ENCODE measurements around the gene COG7.
"Not testable (repeated sequence)": the region's sequence is repeated elsewhere in the genome, so short reads cannot be mapped to it uniquely, and the experiment has no call there.

The COG7 gene

GRCh38 chr16:23452572-23453337 lies at the start of gene COG7:
Gene COG7, minus strand, starts transcription at chr16:23453189. Its CDS starts 195 bp downstream, at chr16:23452994.
- FAIRE-seq (no peak), DNase-seq (ENCODE audit: low spot score) (peak; percentile 69)

GRCh38 chr16:23502466-23502865 lies 49.5 kb upstream of the COG7 start:
- no peak for FAIRE-seq
- no peak for DNase-seq (ENCODE audit: low spot score)

- DNase-seq (ENCODE audit: low spot score) = no peak
- no peak for FAIRE-seq
These were observed 48.3 kb upstream of the COG7 start for GRCh38 chr16:23501291-23501690.

- FAIRE-seq (no peak), DNase-seq (ENCODE audit: low spot score) (no peak)
These were observed 47.9 kb upstream of the COG7 start for GRCh38 chr16:23500862-23501225.

- FAIRE-seq (no peak), DNase-seq (ENCODE audit: low spot score) (no peak)
These were observed 47.3 kb upstream of the COG7 start for GRCh38 chr16:23500212-23500861.

GRCh38 chr16:23499801-23500200 lies 46.8 kb upstream of the COG7 start:
- DNase-seq (ENCODE audit: low spot score) (no peak), FAIRE-seq (no peak)

GRCh38 chr16:23498863-23499262 lies 45.9 kb upstream of the COG7 start:
- no peak for FAIRE-seq

GRCh38 chr16:23497543-23497868 lies 44.5 kb upstream of the COG7 start:
- DNase-seq (ENCODE audit: low spot score) (no peak), FAIRE-seq (no peak)

More at GRCh38 chr16:23498863-23499262, 45.9 kb upstream of the COG7 start:
- DNase-seq (ENCODE audit: low spot score) = no peak

GRCh38 chr16:23496821-23497542 lies 44.0 kb upstream of the COG7 start:
- FAIRE-seq = peak; percentile 55
- DNase-seq (ENCODE audit: low spot score) = peak; percentile 63

- FAIRE-seq (no peak), DNase-seq (ENCODE audit: low spot score) (no peak)
These were observed 42.7 kb upstream of the COG7 start for GRCh38 chr16:23495671-23496070.

GRCh38 chr16:23494188-23494587 lies 41.2 kb upstream of the COG7 start:
- DNase-seq (ENCODE audit: low spot score) = no peak
- no peak for FAIRE-seq

- DNase-seq (ENCODE audit: low spot score) (peak; percentile 20), FAIRE-seq (no peak)
These were observed 38.8 kb upstream of the COG7 start for GRCh38 chr16:23491490-23492391.

- FAIRE-seq (no peak), DNase-seq (ENCODE audit: low spot score) (no peak)
These were observed 33.5 kb upstream of the COG7 start for GRCh38 chr16:23486480-23486879.

- no peak for FAIRE-seq
These were observed 32.9 kb upstream of the COG7 start for GRCh38 chr16:23485841-23486240.

GRCh38 chr16:23485257-23485614 lies 32.2 kb upstream of the COG7 start:
- no peak for DNase-seq (ENCODE audit: low spot score)
- no peak for FAIRE-seq

More at GRCh38 chr16:23485841-23486240, 32.9 kb upstream of the COG7 start:
- no peak for DNase-seq (ENCODE audit: low spot score)

GRCh38 chr16:23484510-23485256 lies 31.7 kb upstream of the COG7 start:
- FAIRE-seq (no peak), DNase-seq (ENCODE audit: low spot score) (no peak)

GRCh38 chr16:23483492-23483891 lies 30.5 kb upstream of the COG7 start:
- not testable (repeated sequence) for FAIRE-seq; DNase-seq (ENCODE audit: low spot score)

GRCh38 chr16:23482778-23483177 lies 29.8 kb upstream of the COG7 start:
- FAIRE-seq = no peak
- no peak for DNase-seq (ENCODE audit: low spot score)

GRCh38 chr16:23480257-23480656 lies 27.3 kb upstream of the COG7 start:
- no peak for DNase-seq (ENCODE audit: low spot score)
- no peak for FAIRE-seq

GRCh38 chr16:23479138-23479537 lies 26.1 kb upstream of the COG7 start:
- FAIRE-seq = no peak
- no peak for DNase-seq (ENCODE audit: low spot score)

- FAIRE-seq = no peak
These were observed 25.6 kb upstream of the COG7 start for GRCh38 chr16:23478566-23478965.

More at GRCh38 chr16:23478566-23478965, 25.6 kb upstream of the COG7 start:
- no peak for DNase-seq (ENCODE audit: low spot score)

Measured in RCC 7860 (cell line).